ENCODE measurements around the gene TRAF2. TPM values are rescaled to one million over a fixed set of nuclear protein-coding genes. Genes with fewer than 3 reads are reported as not detected.
"Not testable (repeated sequence)": the region's sequence is repeated elsewhere in the genome, so short reads cannot be mapped to it uniquely, and the experiment has no call there.

Gene TRAF2
- total RNA-seq, 4 donors from 2014 or later, result 8.6 to 16.1 (median 10.5) TPM

GRCh38 chr9:136840140-136840876 is 46.0 kb upstream of the TRAF2 start:
- Histone ChIP-seq H3K36me3 (peaks cover 41% of the 10 kb centered on the region), H3K4me1 (peaks cover 49% of the 10 kb centered on the region), H3K4me3 (no peak overlapping the region), H3K9me3 (no peaks in the 10 kb centered on the region), H3K27ac (no peak overlapping the region), H3K27me3 (peaks cover 19% of the 10 kb centered on the region)
- DNase-seq (ENCODE audit: low spot score in 2 of 2), result no peak
- WGBS, result 55% methylated on average over 20 of the region's 32 CpGs
- TF ChIP-seq POLR2A (IDR thresholded peaks at IDR 0.05), result no peak
- no peak for TF ChIP-seq POLR2AphosphoS5 (IDR thresholded peaks at IDR 0.05)
- TF ChIP-seq EP300 (IDR thresholded peaks at IDR 0.05), result no peak
- no peak for TF ChIP-seq CTCF (IDR thresholded peaks at IDR 0.05)

DNA sequence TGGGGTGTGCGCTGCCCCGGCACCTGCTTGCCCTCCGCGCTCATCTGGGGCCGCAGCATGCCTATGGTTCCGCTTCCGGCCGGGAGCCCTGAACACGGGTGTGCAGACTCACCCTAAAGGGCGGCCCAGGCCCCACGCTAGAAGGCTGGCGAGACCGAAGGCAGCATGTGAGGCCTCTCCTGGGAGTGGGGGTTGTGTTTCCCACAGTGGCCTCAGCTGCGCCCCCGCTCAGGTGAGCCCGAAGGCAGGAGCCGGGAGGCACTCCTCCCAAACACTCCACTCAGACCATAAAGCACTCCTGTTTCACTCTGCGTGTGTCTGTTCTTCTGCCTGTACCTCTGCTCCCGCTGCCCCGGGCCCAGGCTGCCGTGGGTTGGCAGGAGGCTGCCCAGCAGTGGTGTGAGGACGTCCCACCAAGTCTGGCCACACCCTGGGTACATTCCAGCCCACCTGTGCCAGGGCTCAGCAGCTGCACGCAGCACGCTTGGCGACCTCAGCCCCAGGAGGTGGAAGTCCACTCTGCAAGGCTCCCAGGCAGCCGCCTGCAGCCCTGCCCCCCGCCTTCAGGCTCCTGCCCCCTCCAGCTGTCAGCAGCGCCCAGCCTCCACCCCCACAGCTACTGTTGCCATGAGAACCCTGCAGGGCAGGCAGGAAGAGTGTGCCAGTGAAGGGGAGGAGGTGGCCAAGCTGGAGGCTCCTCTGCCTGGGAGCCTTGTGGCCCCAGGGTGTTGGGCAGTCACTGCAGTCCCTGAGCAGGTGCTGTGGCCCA is 45.3 kb upstream of the TRAF2 start:
- Histone ChIP-seq H3K4me1 (peaks cover 57% of the 10 kb centered on the region), H3K4me3 (no peak overlapping the region), H3K9me3 (no peaks in the 10 kb centered on the region), H3K27me3 (peaks cover 26% of the 10 kb centered on the region), H3K36me3 (peaks cover 37% of the 10 kb centered on the region), H3K27ac (no peak overlapping the region)
- no peak for TF ChIP-seq EP300 (IDR thresholded peaks at IDR 0.05)
- WGBS, result 73% methylated on average over 14 of the region's 28 CpGs
- no peak for DNase-seq (ENCODE audit: low spot score in 2 of 2)

- H3K27me3 ChIP-seq, result peaks cover 34% of the 10 kb centered on the region
- H3K4me1 ChIP-seq, result peaks cover 64% of the 10 kb centered on the region
- WGBS, result 0% methylated on average over 1 of the region's 16 CpGs
- H3K36me3 ChIP-seq, result peaks cover 32% of the 10 kb centered on the region
- H3K4me3 ChIP-seq, result peak overlapping the region; percentile 48
- not testable (repeated sequence) for H3K27ac ChIP-seq; DNase-seq (ENCODE audit: low spot score in 2 of 2); H3K9me3 ChIP-seq
These were observed 44.5 kb upstream of the TRAF2 start for GRCh38 chr9:136841646-136842379.

- peak in 1 of 2 donors; percentile 86 for DNase-seq (ENCODE audit: low spot score in 2 of 2)
- Histone ChIP-seq H3K36me3 (peaks cover 25% of the 10 kb centered on the region), H3K27me3 (peaks cover 40% of the 10 kb centered on the region), H3K4me3 (peak within 1 kb of the TSS; percentile 48), H3K4me1 (peaks cover 71% of the 10 kb centered on the region)
- not testable (repeated sequence) for H3K9me3 ChIP-seq, H3K27ac ChIP-seq
- WGBS, result 0% methylated on average over 1 of the region's 27 CpGs
- peak; percentile 54 to 98 for TF ChIP-seq CTCF (IDR thresholded peaks at IDR 0.05)
These were observed 43.9 kb upstream of the TRAF2 start, which contains the start of gene AJM1 for GRCh38 chr9:136842380-136842948. Gene AJM1 (plus strand): TSS chr9:136842478. CDS start chr9:136844415, 1,937 bp downstream.

DNA sequence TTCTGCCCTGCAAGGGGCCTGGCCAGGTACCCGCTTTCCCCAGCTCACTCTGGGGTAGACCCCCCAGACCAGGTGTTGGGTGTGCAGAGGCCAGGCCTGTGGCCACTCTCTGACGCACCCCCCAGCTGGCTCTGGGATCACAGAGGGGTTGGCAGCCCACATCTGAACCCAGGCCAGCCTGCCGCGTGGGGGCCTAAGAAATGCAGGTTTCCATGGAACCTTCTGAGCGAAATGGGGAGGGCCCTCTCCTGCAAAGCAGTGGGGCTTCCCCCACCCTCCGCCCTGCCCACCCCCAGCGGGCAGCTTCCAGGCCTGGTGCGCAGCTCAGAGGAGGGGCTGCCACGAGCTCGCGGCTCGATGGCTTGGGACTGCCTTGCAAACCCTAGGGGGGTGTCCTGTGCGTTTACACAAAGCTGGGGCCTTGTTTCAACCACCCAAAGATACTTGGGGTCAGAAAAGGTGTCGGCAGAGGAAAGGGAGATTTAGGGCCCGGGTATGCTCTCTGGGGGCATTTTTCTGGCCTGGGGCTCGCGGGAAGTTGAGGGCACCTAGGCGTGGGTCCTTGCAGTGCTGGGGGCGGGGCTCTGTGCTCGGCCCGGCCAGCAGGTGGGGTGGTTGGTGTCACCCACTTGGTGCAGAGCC is 43.0 kb upstream of the TRAF2 start:
- DNase-seq (ENCODE audit: low spot score in 2 of 2); H3K9me3 ChIP-seq; H3K27ac ChIP-seq: not testable (repeated sequence)
- Histone ChIP-seq H3K27me3 (peaks cover 40% of the 10 kb centered on the region), H3K36me3 (peaks cover 18% of the 10 kb centered on the region), H3K4me3 (peak overlapping the region; percentile 48), H3K4me1 (peaks cover 79% of the 10 kb centered on the region)
- 0% methylated on average over 4 of the region's 21 CpGs for WGBS
